KMS-11 (cell line): ENCODE data around the gene LACRT.

Experiments used
- H2AFZ ChIP-seq: fragments of 200-600 bp; sonication (generic); 2 replicates; pipeline ENCODE4 v1.6.1; 2016; ENCODE audit warnings: antibody characterized with exemption, mixed run types, low read depth
- H3K27ac ChIP-seq: fragments of 200-600 bp; sonication (generic); 2 replicates; pipeline ENCODE4 v1.6.1; 2016; ENCODE audit warnings: mild to moderate bottlenecking, mixed run types
- H3K27me3 ChIP-seq: fragments of 200-600 bp; sonication (generic); 2 replicates; pipeline ENCODE4 v1.6.1; 2017; ENCODE audit warnings: mild to moderate bottlenecking, low read depth, mixed run types, moderate library complexity; ENCODE audit not compliant: insufficient read depth
- H3K36me3 ChIP-seq: fragments of 200-600 bp; sonication (generic); 2 replicates; pipeline ENCODE4 v1.6.1; 2017; ENCODE audit warnings: mild to moderate bottlenecking, mixed run types; ENCODE audit not compliant: insufficient read depth
- H3K4me1 ChIP-seq: fragments of 200-600 bp; sonication (generic); 2 replicates; pipeline ENCODE4 v1.6.1; 2016; ENCODE audit warnings: mild to moderate bottlenecking, low read depth, mixed run types; ENCODE audit not compliant: poor library complexity, severe bottlenecking
- H3K4me2 ChIP-seq: fragments of 200-600 bp; sonication (generic); 2 replicates; pipeline ENCODE4 v1.7.0; 2016; ENCODE audit warnings: mild to moderate bottlenecking, mixed run types
- H3K4me3 ChIP-seq: fragments of 200-600 bp; sonication (generic); IDR thresholded peaks from 2 replicates; pipeline ENCODE4 v1.6.1; 2017; ENCODE audit warnings: low read depth, low read length, mixed read lengths; ENCODE audit not compliant: insufficient read depth
- H3K79me2 ChIP-seq: fragments of 200-600 bp; sonication (generic); 2 replicates; pipeline ENCODE4 v1.6.1; 2016; ENCODE audit warnings: low read depth, mixed run types; ENCODE audit not compliant: insufficient read depth
- H3K9ac ChIP-seq: fragments of 200-600 bp; sonication (generic); 2 replicates; pipeline ENCODE4 v1.6.1; 2016; ENCODE audit warnings: mild to moderate bottlenecking, mixed run types
- H4K20me1 ChIP-seq: fragments of 200-600 bp; sonication (generic); 2 replicates; pipeline ENCODE4 v1.6.1; 2016; ENCODE audit warnings: mild to moderate bottlenecking, mixed run types; ENCODE audit not compliant: insufficient read depth
- CTCF ChIP-seq: fragments of 200-600 bp; sonication (generic); conservative IDR thresholded peaks from 2 replicates; pipeline ENCODE4 v1.6.1; 2017; ENCODE audit warnings: low read depth, mild to moderate bottlenecking, antibody characterized with exemption, low read length, moderate library complexity, mixed read lengths

The LACRT gene

GRCh38 chr12:54650409-54650808 lies 15.7 kb upstream of the LACRT start:
- Histone ChIP-seq H3K4me2 (no peak overlapping the region), H3K9ac (no peak overlapping the region), H3K27ac (no peak overlapping the region), H3K4me3 (no peak overlapping the region), H3K27me3 (no peaks in the 10 kb centered on the region), H3K79me2 (no peaks in the 10 kb centered on the region), H3K36me3 (no peaks in the 10 kb centered on the region), H4K20me1 (no peaks in the 10 kb centered on the region), H3K4me1 (no peaks in the 10 kb centered on the region), H2AFZ (no peak overlapping the region)
- TF ChIP-seq CTCF, result no peak

- no peaks in the 10 kb centered on the region for H3K36me3 ChIP-seq
- no peak overlapping the region for H3K9ac ChIP-seq
- H3K27ac ChIP-seq, result no peak overlapping the region
- H3K4me2 ChIP-seq, result no peak overlapping the region
- no peaks in the 10 kb centered on the region for H4K20me1 ChIP-seq
- H3K79me2 ChIP-seq, result no peaks in the 10 kb centered on the region
- no peaks in the 10 kb centered on the region for H3K27me3 ChIP-seq
- H2AFZ ChIP-seq, result no peak overlapping the region
- no peak overlapping the region for H3K4me3 ChIP-seq
- H3K4me1 ChIP-seq, result no peaks in the 10 kb centered on the region
- TF ChIP-seq CTCF, result no peak
These were observed 15.1 kb upstream of the LACRT start for GRCh38 chr12:54649825-54650224.

GRCh38 chr12:54648265-54648664 lies 13.6 kb upstream of the LACRT start, which contains the start of gene DCD:
Gene DCD, minus strand, starts transcription at chr12:54648365. Its CDS starts 62 bp downstream, at chr12:54648303.
- TF ChIP-seq CTCF, result no peak
- Histone ChIP-seq H3K36me3 (no peaks in the 10 kb centered on the region), H3K4me3 (no peak within 1 kb of the TSS), H3K79me2 (no peaks in the 10 kb centered on the region), H3K27ac (no peak within 1 kb of the TSS), H3K4me2 (no peak within 1 kb of the TSS), H3K4me1 (no peaks in the 10 kb centered on the region), H3K9ac (no peak within 1 kb of the TSS), H4K20me1 (no peaks in the 10 kb centered on the region), H2AFZ (no peak within 1 kb of the TSS), H3K27me3 (no peaks in the 10 kb centered on the region)

- no peak overlapping the region for H3K9ac ChIP-seq
- H3K27ac ChIP-seq, result no peak overlapping the region
- H4K20me1 ChIP-seq, result no peaks in the 10 kb centered on the region
- H2AFZ ChIP-seq, result no peak overlapping the region
- no peak for TF ChIP-seq CTCF
- no peak overlapping the region for H3K4me2 ChIP-seq
- H3K4me3 ChIP-seq, result no peak overlapping the region
- no peaks in the 10 kb centered on the region for H3K36me3 ChIP-seq
- no peaks in the 10 kb centered on the region for H3K79me2 ChIP-seq
- no peaks in the 10 kb centered on the region for H3K27me3 ChIP-seq
- H3K4me1 ChIP-seq, result no peaks in the 10 kb centered on the region
These were observed 6.9 kb upstream of the LACRT start for GRCh38 chr12:54641554-54641953.
